CD4-positive, alpha-beta T cell treated with Interleukin-2 at 100 ng/mL for 4 hours (primary cell): ENCODE measurements around the gene C6orf47.
A peak's percentile ranks its signal among the peaks of the same experiment; 100 is the strongest.
"Not testable (repeated sequence)": the region's sequence is repeated elsewhere in the genome, so short reads cannot be mapped to it uniquely, and the experiment has no call there.

Experiments
- DNase-seq: peaks from one replicate; pipeline ENCODE4 v3.0.0-alpha.2; 2020; ENCODE audit warnings: low spot score

The C6orf47 gene

GRCh38 chr6:31660381-31661261 is at the start of gene C6orf47:
Gene C6orf47 (minus strand): TSS chr6:31660778. CDS start chr6:31659947, 831 bp downstream.
- peak; percentile 71 for DNase-seq

- not testable (repeated sequence) for DNase-seq
Observed at GRCh38 chr6:31709157-31709556, 48.6 kb upstream of the C6orf47 start.

- no peak for DNase-seq
Observed at GRCh38 chr6:31708224-31708623, 47.6 kb upstream of the C6orf47 start.

GRCh38 chr6:31707701-31708100 is 47.1 kb upstream of the C6orf47 start:
- DNase-seq = no peak

GRCh38 chr6:31706599-31706998 is 46.0 kb upstream of the C6orf47 start, which contains the start of gene LY6G6F:
Gene LY6G6F (plus strand): TSS chr6:31706866. CDS start chr6:31706907, 41 bp downstream.
- no peak for DNase-seq

GRCh38 chr6:31705931-31706330 is 45.4 kb upstream of the C6orf47 start:
- DNase-seq = no peak

- DNase-seq = peak; percentile 97
Observed at GRCh38 chr6:31702819-31703716, 42.5 kb upstream of the C6orf47 start, which contains the start of gene ABHD16A. Gene ABHD16A (minus strand): TSS chr6:31703324. CDS start chr6:31703281, 43 bp downstream.

- DNase-seq = peak; percentile 7
Observed at GRCh38 chr6:31702405-31702818, 41.8 kb upstream of the C6orf47 start.

- no peak for DNase-seq
Observed at GRCh38 chr6:31701666-31702404, 41.3 kb upstream of the C6orf47 start.

- no peak for DNase-seq
Observed at GRCh38 chr6:31700740-31701401, 40.3 kb upstream of the C6orf47 start.

GRCh38 chr6:31697555-31697954 is 37.0 kb upstream of the C6orf47 start:
- DNase-seq = peak; percentile 11

- DNase-seq = no peak
Observed at GRCh38 chr6:31693535-31693934, 33.0 kb upstream of the C6orf47 start.

- no peak for DNase-seq
Observed at GRCh38 chr6:31692886-31693285, 32.3 kb upstream of the C6orf47 start.

- DNase-seq = no peak
Observed at GRCh38 chr6:31692353-31692752, 31.8 kb upstream of the C6orf47 start.

GRCh38 chr6:31691564-31692108 is 31.1 kb upstream of the C6orf47 start:
- no peak for DNase-seq

- DNase-seq = no peak
Observed at GRCh38 chr6:31691078-31691463, 30.5 kb upstream of the C6orf47 start.

GRCh38 chr6:31690231-31691077 is 29.9 kb upstream of the C6orf47 start:
- no peak for DNase-seq

- DNase-seq = no peak
Observed at GRCh38 chr6:31689249-31690110, 28.9 kb upstream of the C6orf47 start.
